Endothelial cell of umbilical vein (primary cell): ENCODE measurements around the gene OLFM1. TPM values are rescaled to one million over a fixed set of nuclear protein-coding genes. Genes with fewer than 3 reads are reported as not detected.

Source experiments
- BruUV-seq: library from RNA; stranded (reverse); fragments of 400-500 nt; replicated peaks from 2 replicates; lab custom pipeline; 2021; lab: Mats Ljungman, UMichigan
- CTCF ChIA-PET: fragments of 300-600, 350-600 bp; sonication (Branson Sonifier 250); formaldehyde crosslinking; loops from one replicate; lab custom pipeline; 2021; ENCODE audit warnings: antibody characterized with exemption, inconsistent platforms; lab: Charles Lee
- POLR2A ChIA-PET: fragments of 300-600, 350-600 bp; sonication (Branson Sonifier 250); formaldehyde crosslinking; loops from one replicate; lab custom pipeline; 2021; ENCODE audit warnings: antibody characterized with exemption, inconsistent platforms; lab: Charles Lee
- DNase-seq: peaks from one replicate; pipeline ENCODE4 v3.0.0-alpha.2; 2011; ENCODE audit warnings: low read depth, low spot score
- FAIRE-seq: peaks from 2 replicates; lab custom pipeline; 2011; peaks lifted over from hg19 to GRCh38; lab: Jason Lieb, UNC
- H2AFZ ChIP-seq: 2 replicates; pipeline ENCODE4 v1.6.0; 2012; ENCODE audit warnings: low read depth, low read length, control low read depth, inconsistent platforms
- H3K27ac ChIP-seq: 2 replicates; pipeline ENCODE4 v1.5.1; 2011; ENCODE audit warnings: low read depth, mild to moderate bottlenecking, control low read depth, low read length, moderate library complexity; ENCODE audit not compliant: insufficient read depth
- H3K27me3 ChIP-seq, 2 experiments: 2 replicates each; pipeline versions ENCODE4 v1.6.0 to v1.6.1; 2011; ENCODE audit warnings: low read length in 2 of 2, mixed read lengths in 1 of 2; ENCODE audit not compliant: control insufficient read depth in 2 of 2, insufficient read depth in 2 of 2
- H3K36me3 ChIP-seq, 2 experiments: 2 replicates in 1 of 2; 3 replicates in 1 of 2; pipeline ENCODE4 v1.5.1; 2011; ENCODE audit warnings: low read length in 2 of 2, mild to moderate bottlenecking in 1 of 2, moderate library complexity in 1 of 2; ENCODE audit not compliant: control insufficient read depth in 2 of 2, insufficient read depth in 2 of 2; ENCODE audit errors: extremely low read depth in 1 of 2
- H3K4me1 ChIP-seq: 3 replicates; pipeline ENCODE4 v1.5.1; 2011; ENCODE audit warnings: mild to moderate bottlenecking, low read length; ENCODE audit not compliant: control insufficient read depth, insufficient read depth; ENCODE audit errors: extremely low read depth
- H3K4me2 ChIP-seq: 2 replicates; pipeline ENCODE4 v1.6.1; 2011; ENCODE audit warnings: low read length, control low read depth, mixed read lengths; ENCODE audit not compliant: insufficient read depth
- H3K4me3 ChIP-seq, 3 experiments: fragments of 200-600 bp in 1 of 3; sonication (generic), shearing (Covaris generic) in 1 of 3; replicated peaks in 1 of 3; 2 replicates each; pipeline ENCODE4 v1.5.1; 2011 to 2016; ENCODE audit warnings: control low read depth in 3 of 3, low read length in 3 of 3, mild to moderate bottlenecking in 2 of 3, inconsistent platforms in 1 of 3, low read depth in 1 of 3, moderate library complexity in 1 of 3; ENCODE audit not compliant: insufficient read depth in 1 of 3
- H3K79me2 ChIP-seq: 2 replicates; pipeline ENCODE4 v1.6.0; 2012; ENCODE audit warnings: low read length, inconsistent platforms; ENCODE audit not compliant: control insufficient read depth, insufficient read depth
- H3K9ac ChIP-seq: replicated peaks from 2 replicates; pipeline ENCODE3; 2011; ENCODE audit warnings: low read length, control low read depth; ENCODE audit not compliant: insufficient read depth; ENCODE audit errors: extremely low read depth
- H3K9me1 ChIP-seq: replicated peaks from 3 replicates; pipeline ENCODE4 v1.6.0; 2011; ENCODE audit warnings: mild to moderate bottlenecking, low read length; ENCODE audit not compliant: control insufficient read depth, insufficient read depth; ENCODE audit errors: extremely low read depth
- H3K9me3 ChIP-seq: replicated peaks from 2 replicates; pipeline ENCODE4 v1.5.1; 2012; ENCODE audit warnings: low read length, inconsistent platforms; ENCODE audit not compliant: control insufficient read depth, insufficient read depth
- H4K20me1 ChIP-seq: replicated peaks from 2 replicates; pipeline ENCODE3; 2011; ENCODE audit warnings: mild to moderate bottlenecking, low read length; ENCODE audit not compliant: control insufficient read depth, insufficient read depth; ENCODE audit errors: extremely low read depth
- EZH2 ChIP-seq: IDR thresholded peaks from 2 replicates; pipeline ENCODE4 v1.6.1; 2012; ENCODE audit warnings: borderline replicate concordance, low read depth, mild to moderate bottlenecking, moderate library complexity, low read length, inconsistent platforms; ENCODE audit not compliant: severe bottlenecking
- FOS ChIP-seq: IDR thresholded peaks from 2 replicates; pipeline ENCODE4 v1.6.1; 2011; ENCODE audit warnings: mild to moderate bottlenecking, low read length, moderate library complexity, borderline replicate concordance; ENCODE audit not compliant: insufficient read depth
- GATA2 ChIP-seq: IDR thresholded peaks from 2 replicates; pipeline ENCODE4 v1.7.0; 2011; ENCODE audit warnings: low read depth, mild to moderate bottlenecking, moderate library complexity, mixed read lengths, low read length; ENCODE audit not compliant: insufficient read length, insufficient read depth
- JUN ChIP-seq: IDR thresholded peaks from 2 replicates; pipeline ENCODE4 v1.6.1; 2011; ENCODE audit warnings: borderline replicate concordance, low read depth; ENCODE audit not compliant: insufficient read length, insufficient read depth
- MYC ChIP-seq: IDR thresholded peaks from one replicate; pipeline ENCODE4 v1.6.1; 2011; ENCODE audit warnings: mild to moderate bottlenecking, low read depth, low read length
- POLR2A ChIP-seq: IDR thresholded peaks from 2 replicates; pipeline ENCODE4 v1.6.1; 2012; ENCODE audit warnings: low read depth, mild to moderate bottlenecking, control low read depth, low read length
- POLR2AphosphoS5 ChIP-seq: IDR thresholded peaks from 2 replicates; pipeline ENCODE4 v1.6.1; 2012; ENCODE audit warnings: low read depth, mild to moderate bottlenecking, control low read depth, low read length, moderate library complexity; ENCODE audit not compliant: insufficient read depth
- dilution Hi-C: fragments of 300-500 bp; cut with MboI; formaldehyde crosslinking; loops from one replicate; pipeline ENCODE4 v1.15.0; 2019; ENCODE audit warnings: low sequenced_read_pairs; ENCODE audit not compliant: extremely low pct_ligation_motif_present
- intact Hi-C: fragments of 100-400 bp; cut with micrococcal nuclease; formaldehyde crosslinking; loops from one replicate; pipeline ENCODE4 v1.10.0; 2022
- polyA plus RNA-seq, 4 experiments: library from polyadenylated mRNA; depleted of rRNA in 3 of 4; stranded (reverse) in 3 of 4; unstranded in 1 of 4; fragments of >200 nt; gene quantifications; 2 replicates each; pipeline versions ENCODE4 v1.2.1 to v1.2.3, GENCODE V29; 2011 to 2012; ENCODE audit warnings: missing spikeins in 1 of 4
- total RNA-seq: library from RNA; stranded (reverse); gene quantifications from 2 replicates; pipeline ENCODE4 v1.2.3, GENCODE V29; 2021
- TF ChIP-seq, protein P1 (sequence below), 2 donors: IDR thresholded peaks; 1 replicate in 1 of 2; 2 replicates in 1 of 2; pipeline ENCODE4 v1.5.1; 2011; ENCODE audit warnings: low read length in 2 of 2, mild to moderate bottlenecking in 2 of 2, moderate library complexity in 2 of 2, control low read depth in 1 of 2, inconsistent platforms in 1 of 2, low read depth in 1 of 2; ENCODE audit not compliant: insufficient read depth in 1 of 2; ENCODE audit errors: extremely low read depth in 1 of 2
- TF ChIP-seq, protein P2 (sequence below): IDR thresholded peaks from 2 replicates; pipeline ENCODE4 v1.6.1; 2011; ENCODE audit not compliant: insufficient read depth, insufficient read length

OLFM1 gene
- total and polyA plus RNA-seq, 2 donors (not counting 3 experiments of a cell fraction or from before 2014, with no cell fraction given), result 0.07 to 0.95 TPM

DNA sequence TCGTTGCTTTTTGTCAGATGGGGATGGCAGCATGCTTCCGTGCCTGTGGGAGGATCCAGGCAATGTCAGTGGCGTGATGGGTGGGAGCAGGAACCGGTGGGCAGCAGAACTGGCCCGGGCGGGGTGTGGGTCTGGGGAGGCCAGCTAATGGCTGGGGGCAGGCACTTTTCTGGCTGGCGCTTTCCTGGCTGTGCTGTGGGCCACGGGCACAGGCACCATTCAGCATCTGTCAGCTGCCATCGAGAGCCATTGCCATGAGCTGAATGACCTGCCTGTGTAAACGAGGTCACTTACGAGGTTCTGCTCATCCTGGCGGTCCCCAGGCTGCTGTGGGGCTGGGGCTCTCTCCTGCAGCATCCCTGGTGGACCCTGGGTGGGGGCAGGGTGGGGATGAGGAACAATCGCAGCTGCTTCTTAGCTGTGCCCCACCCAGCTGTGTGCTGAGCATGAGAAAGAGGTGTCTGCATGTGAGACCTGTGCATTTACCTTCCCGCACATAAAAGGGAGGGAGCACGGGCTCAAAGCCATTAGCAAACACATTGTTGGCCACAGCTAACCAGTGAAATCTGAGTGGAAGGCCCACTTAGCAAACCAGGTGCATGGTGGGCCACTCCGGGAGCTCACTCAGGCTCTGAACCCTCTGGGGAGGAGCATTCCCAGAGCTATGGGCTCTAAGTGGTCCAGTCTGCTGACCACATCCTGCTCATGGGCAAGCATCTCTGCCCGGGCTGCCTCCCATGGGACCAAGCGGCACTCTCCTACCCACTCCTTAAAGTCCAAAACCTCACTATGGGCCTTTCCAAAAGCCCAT is 41.3 kb upstream of the OLFM1 start:
- Histone ChIP-seq H3K9me3 (no peaks in the 10 kb centered on the region), H3K4me2 (no peak overlapping the region), H3K27ac (no peak overlapping the region), H4K20me1 (no peaks in the 10 kb centered on the region), H3K36me3 (no peaks in the 10 kb centered on the region), H3K9me1 (no peaks in the 10 kb centered on the region), H3K27me3 (no peaks in the 10 kb centered on the region), H3K9ac (no peak overlapping the region), H3K4me1 (no peaks in the 10 kb centered on the region), H3K4me3 (no peak overlapping the region), H2AFZ (no peak overlapping the region), H3K79me2 (no peaks in the 10 kb centered on the region)
- POLR2A ChIA-PET, result no interaction called here
- no peak for TF ChIP-seq JUN
- no peak for TF ChIP-seq POLR2A
- TF ChIP-seq POLR2AphosphoS5, result no peak
- no peak for TF ChIP-seq GATA2
- TF ChIP-seq, protein P1, sequence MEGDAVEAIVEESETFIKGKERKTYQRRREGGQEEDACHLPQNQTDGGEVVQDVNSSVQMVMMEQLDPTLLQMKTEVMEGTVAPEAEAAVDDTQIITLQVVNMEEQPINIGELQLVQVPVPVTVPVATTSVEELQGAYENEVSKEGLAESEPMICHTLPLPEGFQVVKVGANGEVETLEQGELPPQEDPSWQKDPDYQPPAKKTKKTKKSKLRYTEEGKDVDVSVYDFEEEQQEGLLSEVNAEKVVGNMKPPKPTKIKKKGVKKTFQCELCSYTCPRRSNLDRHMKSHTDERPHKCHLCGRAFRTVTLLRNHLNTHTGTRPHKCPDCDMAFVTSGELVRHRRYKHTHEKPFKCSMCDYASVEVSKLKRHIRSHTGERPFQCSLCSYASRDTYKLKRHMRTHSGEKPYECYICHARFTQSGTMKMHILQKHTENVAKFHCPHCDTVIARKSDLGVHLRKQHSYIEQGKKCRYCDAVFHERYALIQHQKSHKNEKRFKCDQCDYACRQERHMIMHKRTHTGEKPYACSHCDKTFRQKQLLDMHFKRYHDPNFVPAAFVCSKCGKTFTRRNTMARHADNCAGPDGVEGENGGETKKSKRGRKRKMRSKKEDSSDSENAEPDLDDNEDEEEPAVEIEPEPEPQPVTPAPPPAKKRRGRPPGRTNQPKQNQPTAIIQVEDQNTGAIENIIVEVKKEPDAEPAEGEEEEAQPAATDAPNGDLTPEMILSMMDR (IDR thresholded peaks at IDR 0.05; ENCODE audit: extremely low read depth in 1 of 2, insufficient read depth in 1 of 2, low read depth in 1 of 2, low read length in 2 of 2), result no peak
- TF ChIP-seq MYC, result no peak
- no peak for TF ChIP-seq EZH2
- TF ChIP-seq, protein P2, sequence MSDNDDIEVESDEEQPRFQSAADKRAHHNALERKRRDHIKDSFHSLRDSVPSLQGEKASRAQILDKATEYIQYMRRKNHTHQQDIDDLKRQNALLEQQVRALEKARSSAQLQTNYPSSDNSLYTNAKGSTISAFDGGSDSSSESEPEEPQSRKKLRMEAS, result no peak
- TF ChIP-seq FOS, result no peak
- dilution Hi-C loops (no loop called here), intact Hi-C loops (no loop called here)
- CTCF ChIA-PET, result no interaction called here
- DNase-seq (no peak), FAIRE-seq (no peak)
- BruUV-seq, result no TSS peak
